Pancreas (tissue), 10 donors: ENCODE data around the gene MORF4L1. TPM values are rescaled to one million over a fixed set of nuclear protein-coding genes. Genes with fewer than 3 reads are reported as not detected.
"Not testable (repeated sequence)": the region's sequence is repeated elsewhere in the genome, so short reads cannot be mapped to it uniquely, and the experiment has no call there.

Source experiments
- ATAC-seq, 4 donors: fragments of 200-7000 bp; cut with Tn5 transposase; one replicate each; pipeline versions ENCODE4 v1.8.0 to v1.9.1; 2020; ENCODE audit warnings: mild to moderate bottlenecking in 4 of 4, moderate library complexity in 4 of 4
- DNase-seq, 6 donors: peaks; one replicate each; pipeline ENCODE4 v3.0.0-alpha.2; 2020
- FAIRE-seq: peaks from 2 replicates; lab custom pipeline; 2012; peaks lifted over from hg19 to GRCh38; lab: Jason Lieb, UNC
- H3K27ac ChIP-seq, 4 donors: fragments of 200-600 bp; sonication (generic); 1 replicate in 3 of 4; 2 replicates in 1 of 4; pipeline versions ENCODE4 v1.5.0 to v1.8.0; 2020
- H3K27me3 ChIP-seq, 4 donors: fragments of 200-600 bp; one replicate each; pipeline ENCODE4 v1.8.0; 2021
- H3K36me3 ChIP-seq, 3 donors: fragments of 200-600 bp; sonication (generic) in 1 of 3; one replicate each; pipeline versions ENCODE4 v1.5.0 to v1.8.0; 2020 to 2021
- H3K4me1 ChIP-seq, 3 donors: fragments of 200-600 bp; one replicate each; pipeline ENCODE4 v1.8.0; 2021
- H3K4me3 ChIP-seq, 4 donors: fragments of 200-600 bp; sonication (generic) in 2 of 4; one replicate each; pipeline versions ENCODE4 v1.5.0 to v1.8.0; 2020 to 2021
- H3K9me3 ChIP-seq, 4 donors: fragments of 200-600 bp; one replicate each; pipeline ENCODE4 v1.8.0; 2021
- WGBS, 2 donors: extraction: QIAGEN DNeasy Blood & Tissue Kit; methylation state at CpG; one replicate each; pipeline ENCODE4 v1.1.7; 2013; 5-methylcytosine and 5-hydroxymethylcytosine counted together
- intact Hi-C, 3 donors: fragments of 100-400 bp; cut with DNase I; formaldehyde crosslinking; loops; one replicate each; pipeline versions ENCODE4 v1.11.1 to v1.14.2; 2022
- polyA plus RNA-seq, 2 donors: library from polyadenylated mRNA; stranded (reverse); fragments of 200-250 nt; gene quantifications; one replicate each; pipeline ENCODE4 v1.2.3, GENCODE V29; 2013
- total RNA-seq, 6 donors: library from RNA; stranded (reverse); fragmentation: NEBNext Ultra II Directional in 4 of 6; extraction: Animal tissue kit (Norgen Biotek cat#: 25700) in 4 of 6; gene quantifications; one replicate each; pipeline versions ENCODE4 v1.2.1 to v1.2.4, GENCODE V29; 2021 to 2023
- TF ChIP-seq, protein P1 (sequence below), 4 donors: fragments of 200-600 bp; sonication (generic) in 3 of 4; IDR thresholded peaks; one replicate each; pipeline versions ENCODE4 v1.5.0 to v1.8.0; 2021; ENCODE audit warnings: antibody characterized with exemption in 4 of 4
- donor health status: healthy with polysubstance abuse.
- donor health status: DM: no; HTN: no; CAD: no; lungs with moderate emphysema.
- donor health status: DM: no; HTN: no; CAD: no.
- donor health status: control.
- donor health status: control.
- donor health status: Bipolar disorder and iron deficiency.
- donor health status: DM: yes; HTN: yes; CAD: no.
- donor health status: DM: no; HTN: no; CAD: no.
- donor health status: DM: no; HTN: no; CAD: no.
- donor health status: DM: yes; HTN: yes; CAD: no.

The MORF4L1 gene
- total and polyA plus RNA-seq, 8 donors, result 55.0 to 149 (median 90.4) TPM

DNA sequence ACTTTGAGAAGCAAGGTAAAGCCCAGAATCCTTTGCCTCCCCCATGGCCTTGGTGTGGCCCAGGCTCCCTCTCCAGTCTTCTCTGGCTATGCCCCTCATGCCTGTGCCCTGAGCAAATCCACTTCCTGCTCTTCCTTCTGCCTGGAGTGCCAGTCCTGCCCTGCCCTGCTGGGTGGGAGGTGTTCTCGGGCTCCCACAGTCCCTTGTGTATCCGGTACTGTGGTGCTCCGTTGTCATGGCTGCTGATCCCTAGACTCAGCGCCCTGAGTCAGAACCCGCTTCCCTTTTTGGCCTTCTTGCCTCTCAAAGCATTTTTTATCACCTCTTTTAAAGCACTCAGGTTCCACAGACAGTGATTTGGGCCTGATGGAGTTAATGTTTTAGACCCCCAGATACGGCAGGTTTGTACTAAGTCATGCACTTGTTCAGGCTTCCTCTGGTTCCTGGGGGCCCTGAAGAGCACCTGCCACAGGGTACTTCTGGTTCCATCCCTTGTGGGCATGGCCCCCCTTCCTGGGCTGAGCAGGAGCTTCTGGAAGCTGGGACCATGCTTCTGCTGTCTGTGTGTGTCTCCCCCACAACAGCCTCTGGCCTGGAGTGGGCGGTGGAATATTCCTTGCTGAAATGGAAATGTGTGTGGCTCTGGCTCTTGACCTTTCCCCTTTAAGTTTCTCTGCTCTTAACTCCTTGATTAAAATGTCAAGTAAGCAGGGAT, 31.9 kb upstream of the MORF4L1 start:
- peak in 1 of 4 donors; percentile 29 for ATAC-seq

DNA sequence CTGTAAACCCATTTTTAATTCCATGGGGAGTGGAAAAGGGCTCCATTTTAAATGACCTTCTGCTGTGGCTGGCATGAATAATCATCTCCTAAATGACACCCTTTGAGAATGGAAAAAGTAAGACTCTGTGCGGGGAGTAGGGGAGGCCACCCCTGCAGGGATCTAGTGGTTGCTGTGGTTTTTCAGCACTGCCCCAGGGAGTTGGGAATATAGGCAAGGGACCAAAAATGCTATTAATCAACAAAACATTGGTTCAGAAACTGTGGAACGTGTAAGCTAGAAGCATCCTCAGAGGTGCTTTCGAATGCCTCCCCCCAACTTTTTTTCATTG, 31.3 kb upstream of the MORF4L1 start:
- WGBS, 2 donors, result 61 to 86% methylated on average over 3 of the region's 3 CpGs
- FAIRE-seq (no peak), ATAC-seq (no peak), DNase-seq (no peak)
- TF ChIP-seq, protein P1, sequence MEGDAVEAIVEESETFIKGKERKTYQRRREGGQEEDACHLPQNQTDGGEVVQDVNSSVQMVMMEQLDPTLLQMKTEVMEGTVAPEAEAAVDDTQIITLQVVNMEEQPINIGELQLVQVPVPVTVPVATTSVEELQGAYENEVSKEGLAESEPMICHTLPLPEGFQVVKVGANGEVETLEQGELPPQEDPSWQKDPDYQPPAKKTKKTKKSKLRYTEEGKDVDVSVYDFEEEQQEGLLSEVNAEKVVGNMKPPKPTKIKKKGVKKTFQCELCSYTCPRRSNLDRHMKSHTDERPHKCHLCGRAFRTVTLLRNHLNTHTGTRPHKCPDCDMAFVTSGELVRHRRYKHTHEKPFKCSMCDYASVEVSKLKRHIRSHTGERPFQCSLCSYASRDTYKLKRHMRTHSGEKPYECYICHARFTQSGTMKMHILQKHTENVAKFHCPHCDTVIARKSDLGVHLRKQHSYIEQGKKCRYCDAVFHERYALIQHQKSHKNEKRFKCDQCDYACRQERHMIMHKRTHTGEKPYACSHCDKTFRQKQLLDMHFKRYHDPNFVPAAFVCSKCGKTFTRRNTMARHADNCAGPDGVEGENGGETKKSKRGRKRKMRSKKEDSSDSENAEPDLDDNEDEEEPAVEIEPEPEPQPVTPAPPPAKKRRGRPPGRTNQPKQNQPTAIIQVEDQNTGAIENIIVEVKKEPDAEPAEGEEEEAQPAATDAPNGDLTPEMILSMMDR (IDR thresholded peaks at IDR 0.05), result no peak
- no peak overlapping the region for H3K4me3 ChIP-seq
- H3K4me1 ChIP-seq, result no peaks in the 10 kb centered on the region
- H3K27me3 ChIP-seq, result no peaks in the 10 kb centered on the region
- no peak overlapping the region for H3K27ac ChIP-seq
- H3K9me3 ChIP-seq, result no peaks in the 10 kb centered on the region
- H3K36me3 ChIP-seq, result no peaks in the 10 kb centered on the region
- intact Hi-C loops, result no loop called here

More for the DNA sequence above, 31.9 kb upstream of the MORF4L1 start:
- Histone ChIP-seq H3K4me3 (no peak overlapping the region), H3K9me3 (no peaks in the 10 kb centered on the region), H3K27me3 (no peaks in the 10 kb centered on the region), H3K27ac (no peak overlapping the region), H3K36me3 (no peaks in the 10 kb centered on the region), H3K4me1 (no peaks in the 10 kb centered on the region)
- WGBS, 2 donors, result 82 to 86% methylated on average over 7 of the region's 7 CpGs
- FAIRE-seq, result no peak
- no peak for DNase-seq
- intact Hi-C loops, result no loop called here
- TF ChIP-seq, protein P1 (IDR thresholded peaks at IDR 0.05), result no peak

DNA sequence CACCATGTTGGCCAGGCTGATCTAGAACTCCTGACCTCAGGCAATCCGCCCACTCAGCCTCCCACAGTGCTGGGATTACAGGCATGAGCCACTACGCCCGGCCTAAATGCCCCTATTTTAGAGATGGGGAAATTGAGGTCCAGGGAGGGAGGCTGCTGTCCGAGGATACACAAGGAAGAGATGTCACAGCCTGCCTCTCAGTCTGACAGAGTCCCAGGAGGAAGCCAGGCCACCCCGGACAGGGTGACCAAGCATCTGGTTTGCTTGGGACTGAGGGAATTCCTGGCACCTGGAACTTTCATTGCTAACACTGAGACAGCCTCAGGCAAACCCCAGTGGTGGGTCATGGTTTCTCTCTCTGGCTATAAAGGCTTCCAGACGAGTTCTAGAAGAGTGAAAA, 30.8 kb upstream of the MORF4L1 start:
- no peaks in the 10 kb centered on the region for H3K27me3 ChIP-seq
- no peak overlapping the region for H3K4me3 ChIP-seq
- DNase-seq (no peak), ATAC-seq (no peak), FAIRE-seq (no peak)
- WGBS, 2 donors, result 78 to 79% methylated on average over 6 of the region's 6 CpGs
- intact Hi-C loops, result no loop called here
- no peaks in the 10 kb centered on the region for H3K4me1 ChIP-seq
- H3K27ac ChIP-seq, result no peak overlapping the region
- H3K9me3 ChIP-seq, result no peaks in the 10 kb centered on the region
- TF ChIP-seq, protein P1 (IDR thresholded peaks at IDR 0.05), result no peak
- H3K36me3 ChIP-seq, result no peaks in the 10 kb centered on the region

GRCh38 chr15:78842519-78842918, 30.2 kb upstream of the MORF4L1 start:
- TF ChIP-seq, protein P1 (IDR thresholded peaks at IDR 0.05), result no peak
- H3K36me3 ChIP-seq, result no peaks in the 10 kb centered on the region
- FAIRE-seq (no peak), ATAC-seq (no peak), DNase-seq (no peak)
- intact Hi-C loops, result no loop called here
- H3K4me3 ChIP-seq, result no peak overlapping the region
- H3K27ac ChIP-seq, result no peak overlapping the region
- no peaks in the 10 kb centered on the region for H3K4me1 ChIP-seq
- H3K27me3 ChIP-seq, result no peaks in the 10 kb centered on the region
- 76 to 77% methylated on average over 3 of the region's 3 CpGs for WGBS, 2 donors
- H3K9me3 ChIP-seq, result no peaks in the 10 kb centered on the region

DNA sequence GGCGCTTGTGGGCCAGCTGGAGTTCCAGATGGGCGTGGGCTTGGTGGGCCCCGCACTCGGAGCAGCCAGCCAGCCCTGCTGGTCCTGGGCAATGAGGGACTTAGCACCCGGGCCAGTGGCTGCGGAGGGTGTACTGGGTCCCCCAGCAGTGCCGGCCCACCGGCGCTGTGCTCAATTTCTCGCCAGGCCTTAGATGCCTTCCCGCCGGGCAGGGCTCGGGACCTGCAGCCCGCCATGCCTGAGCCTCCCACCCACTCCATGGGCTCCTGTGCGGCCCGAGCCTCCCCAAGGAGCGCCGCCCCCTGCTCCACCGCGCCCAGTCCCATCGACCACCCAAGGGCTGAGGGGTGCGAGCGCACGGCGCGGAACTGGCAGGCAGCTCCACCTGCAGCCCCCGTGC, 25.8 kb upstream of the MORF4L1 start:
- FAIRE-seq, H3K4me1 ChIP-seq, H3K36me3 ChIP-seq, intact Hi-C loops, H3K27ac ChIP-seq, H3K4me3 ChIP-seq, ATAC-seq, H3K27me3 ChIP-seq, DNase-seq, H3K9me3 ChIP-seq: not testable (repeated sequence)
- 87 to 96% methylated on average over 23 to 24 of the region's 27 CpGs for WGBS, 2 donors

DNA sequence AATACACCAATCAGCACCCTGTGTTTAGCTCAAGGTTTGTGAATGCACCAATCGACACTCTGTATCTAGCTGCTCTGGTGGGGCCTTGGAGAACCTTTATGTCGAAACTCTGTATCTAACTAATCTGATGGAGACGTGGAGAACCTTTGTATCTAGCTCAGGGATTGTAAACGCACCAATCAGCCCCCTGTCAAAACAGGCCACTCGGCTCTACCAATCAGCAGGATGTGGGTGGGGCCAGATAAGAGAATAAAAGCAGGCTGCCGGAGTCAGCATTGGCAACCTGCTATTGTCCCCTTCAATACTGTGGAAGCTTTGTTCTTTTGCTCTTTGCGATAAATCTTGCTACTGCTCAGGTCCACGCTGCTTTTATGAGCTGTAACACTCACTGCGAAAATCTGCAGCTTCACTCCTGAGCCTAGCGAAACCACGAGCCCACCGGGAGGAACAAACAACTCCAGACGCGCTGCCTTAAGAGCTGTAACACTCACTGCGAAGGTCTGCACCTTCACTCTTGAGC, 25.2 kb upstream of the MORF4L1 start:
- 75 to 82% methylated on average over 15 of the region's 15 CpGs for WGBS, 2 donors

More for the DNA sequence above, 25.2 kb upstream of the MORF4L1 start:
- H3K4me3 ChIP-seq, H3K36me3 ChIP-seq, H3K4me1 ChIP-seq, intact Hi-C loops, DNase-seq, H3K27ac ChIP-seq, FAIRE-seq, H3K27me3 ChIP-seq, H3K9me3 ChIP-seq, ATAC-seq: not testable (repeated sequence)
